Measurements from ENCODE around the gene CDH4.

DNA sequence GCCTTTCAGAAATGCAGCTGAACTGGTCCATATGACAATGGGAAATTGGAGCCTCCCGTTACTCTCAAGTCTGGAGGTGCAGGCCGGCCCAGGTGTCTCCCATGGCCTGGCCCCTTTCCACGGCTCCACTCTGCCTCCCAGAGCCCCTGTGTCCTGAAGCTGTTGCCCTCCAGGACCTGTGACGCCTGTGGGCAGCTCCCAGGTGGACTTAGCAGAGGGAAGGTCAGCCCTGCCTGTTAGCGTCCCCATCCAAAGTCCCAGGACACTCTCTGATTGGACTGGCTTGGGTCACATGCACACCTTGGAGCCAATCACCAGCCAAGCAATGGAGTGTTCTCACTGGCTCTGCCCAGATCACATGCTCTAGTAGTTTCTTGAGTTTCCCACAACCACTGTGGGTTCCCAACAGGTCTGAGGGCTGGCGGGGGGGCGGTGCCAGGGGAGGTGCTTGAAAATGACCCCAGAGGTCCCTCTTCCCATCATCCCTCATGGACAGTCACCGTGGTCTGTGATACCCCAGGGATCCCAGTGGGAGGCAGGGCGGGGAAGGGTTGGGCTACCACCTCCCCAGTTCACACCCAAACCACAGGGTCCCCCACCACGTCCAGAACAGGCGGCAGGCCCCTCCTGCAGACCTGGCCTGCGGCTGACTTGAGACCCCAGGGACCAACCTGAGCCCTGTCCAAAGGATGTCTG is 678.1 kb downstream of the CDH4 start:
- TF ChIP-seq, protein P1, sequence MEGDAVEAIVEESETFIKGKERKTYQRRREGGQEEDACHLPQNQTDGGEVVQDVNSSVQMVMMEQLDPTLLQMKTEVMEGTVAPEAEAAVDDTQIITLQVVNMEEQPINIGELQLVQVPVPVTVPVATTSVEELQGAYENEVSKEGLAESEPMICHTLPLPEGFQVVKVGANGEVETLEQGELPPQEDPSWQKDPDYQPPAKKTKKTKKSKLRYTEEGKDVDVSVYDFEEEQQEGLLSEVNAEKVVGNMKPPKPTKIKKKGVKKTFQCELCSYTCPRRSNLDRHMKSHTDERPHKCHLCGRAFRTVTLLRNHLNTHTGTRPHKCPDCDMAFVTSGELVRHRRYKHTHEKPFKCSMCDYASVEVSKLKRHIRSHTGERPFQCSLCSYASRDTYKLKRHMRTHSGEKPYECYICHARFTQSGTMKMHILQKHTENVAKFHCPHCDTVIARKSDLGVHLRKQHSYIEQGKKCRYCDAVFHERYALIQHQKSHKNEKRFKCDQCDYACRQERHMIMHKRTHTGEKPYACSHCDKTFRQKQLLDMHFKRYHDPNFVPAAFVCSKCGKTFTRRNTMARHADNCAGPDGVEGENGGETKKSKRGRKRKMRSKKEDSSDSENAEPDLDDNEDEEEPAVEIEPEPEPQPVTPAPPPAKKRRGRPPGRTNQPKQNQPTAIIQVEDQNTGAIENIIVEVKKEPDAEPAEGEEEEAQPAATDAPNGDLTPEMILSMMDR (tag by site-specific recombination; IDR thresholded peaks at IDR 0.05) = no peak
- TF ChIP-seq GLI4 (tag by site-specific recombination; IDR thresholded peaks at IDR 0.05) (no peak), ZBTB8A (tag by site-specific recombination; IDR thresholded peaks at IDR 0.05) (no peak), OSR2 (tag by site-specific recombination; IDR thresholded peaks at IDR 0.05) (no peak), TCF7L2 (IDR thresholded peaks at IDR 0.05; ENCODE audit: borderline replicate concordance, low read depth, low read length) (no peak), ZNF274 (IDR thresholded peaks at IDR 0.05; ENCODE audit: low read length) (no peak), ZNF274 (tag by site-specific recombination; IDR thresholded peaks at IDR 0.05; ENCODE audit: borderline replicate concordance) (no peak), ZNF558 (tag by site-specific recombination; IDR thresholded peaks at IDR 0.05) (no peak)
